IPS-20b (cell line): Measurements from ENCODE around the gene ZNF746.

Experiments
- H3K27ac ChIP-seq: one replicate; pipeline ENCODE4 v1.5.1; 2013; ENCODE audit warnings: low read length
- H3K27me3 ChIP-seq: 2 replicates; pipeline ENCODE4 v1.6.1; 2013; ENCODE audit warnings: mild to moderate bottlenecking, low read length, inconsistent platforms; ENCODE audit not compliant: insufficient read depth
- H3K36me3 ChIP-seq: 2 replicates; pipeline ENCODE4 v1.6.1; 2013; ENCODE audit warnings: low read depth, mild to moderate bottlenecking, inconsistent platforms, low read length, moderate library complexity; ENCODE audit not compliant: insufficient read depth
- H3K4me1 ChIP-seq: 2 replicates; pipeline ENCODE4 v1.6.1; 2013; ENCODE audit warnings: mild to moderate bottlenecking, control low read depth, inconsistent platforms, low read length, moderate library complexity; ENCODE audit not compliant: insufficient read depth
- H3K4me3 ChIP-seq: 2 replicates; pipeline ENCODE4 v1.5.1; 2013; ENCODE audit warnings: mild to moderate bottlenecking, low read length, inconsistent platforms
- H3K9ac ChIP-seq: 2 replicates; pipeline ENCODE4 v1.6.1; 2013; ENCODE audit warnings: low read depth, mild to moderate bottlenecking, inconsistent platforms, low read length, moderate library complexity
- H3K9me3 ChIP-seq: 2 replicates; pipeline ENCODE4 v1.6.1; 2013; ENCODE audit warnings: mild to moderate bottlenecking, low read depth, low read length, inconsistent platforms; ENCODE audit not compliant: insufficient read depth

Gene ZNF746

GRCh38 chr7:149467321-149467859 is 30.2 kb downstream of the ZNF746 start:
- peaks cover 9% of the 10 kb centered on the region for H3K27me3 ChIP-seq

GRCh38 chr7:149466364-149466763 is 31.2 kb downstream of the ZNF746 start:
- Histone ChIP-seq H3K9me3 (peaks cover 12% of the 10 kb centered on the region), H3K27me3 (peaks cover 19% of the 10 kb centered on the region), H3K4me3 (no peak overlapping the region), H3K27ac (no peak overlapping the region), H3K9ac (no peak overlapping the region), H3K36me3 (no peaks in the 10 kb centered on the region), H3K4me1 (no peaks in the 10 kb centered on the region)

More at GRCh38 chr7:149467321-149467859, 30.2 kb downstream of the ZNF746 start:
- H3K9me3 ChIP-seq: peaks cover 12% of the 10 kb centered on the region
- no peaks in the 10 kb centered on the region for H3K36me3 ChIP-seq
- H3K27ac ChIP-seq: no peak overlapping the region
- H3K9ac ChIP-seq: no peak overlapping the region
- no peaks in the 10 kb centered on the region for H3K4me1 ChIP-seq
- H3K4me3 ChIP-seq: no peak overlapping the region

- Histone ChIP-seq H3K9ac (no peak overlapping the region), H3K9me3 (peaks cover 12% of the 10 kb centered on the region), H3K36me3 (no peaks in the 10 kb centered on the region), H3K27me3 (peaks cover 39% of the 10 kb centered on the region), H3K4me1 (no peaks in the 10 kb centered on the region; the same call in 1 of the 2 replicates), H3K4me3 (no peak overlapping the region), H3K27ac (no peak overlapping the region)
Observed at GRCh38 chr7:149463500-149464161, 34.0 kb downstream of the ZNF746 start.

GRCh38 chr7:149462101-149462520 is 35.5 kb downstream of the ZNF746 start:
- Histone ChIP-seq H3K4me1 (no peaks in the 10 kb centered on the region; the same call in 1 of the 2 replicates), H3K4me3 (no peak overlapping the region), H3K27ac (no peak overlapping the region), H3K9me3 (peaks cover 10% of the 10 kb centered on the region), H3K27me3 (peaks cover 50% of the 10 kb centered on the region), H3K9ac (no peak overlapping the region), H3K36me3 (no peaks in the 10 kb centered on the region)

GRCh38 chr7:149460493-149461277 is 36.9 kb downstream of the ZNF746 start, which contains the start of gene ZNF777:
Gene ZNF777 (minus strand): TSS chr7:149461062. CDS start chr7:149456022, 5,040 bp downstream.
- Histone ChIP-seq H3K27ac (no peak within 1 kb of the TSS), H3K36me3 (no peaks in the 10 kb centered on the region), H3K4me1 (no peaks in the 10 kb centered on the region; the same call in 1 of the 2 replicates), H3K9ac (peak within 1 kb of the TSS; percentile 69; the same call in 1 of the 2 replicates), H3K4me3 (peak within 1 kb of the TSS; percentile 78), H3K27me3 (peaks cover 50% of the 10 kb centered on the region), H3K9me3 (no peaks in the 10 kb centered on the region)

- Histone ChIP-seq H3K9me3 (no peaks in the 10 kb centered on the region), H3K36me3 (peaks cover 8% of the 10 kb centered on the region; the same call in 1 of the 2 replicates), H3K9ac (no peak overlapping the region), H3K4me1 (no peaks in the 10 kb centered on the region; the same call in 1 of the 2 replicates), H3K27ac (no peak overlapping the region), H3K27me3 (peaks cover 50% of the 10 kb centered on the region), H3K4me3 (peak overlapping the region; percentile 78; the same call in 1 of the 2 replicates)
Observed at GRCh38 chr7:149459540-149460452, 37.8 kb downstream of the ZNF746 start.

- Histone ChIP-seq H3K4me1 (no peaks in the 10 kb centered on the region; the same call in 1 of the 2 replicates), H3K9ac (no peak overlapping the region), H3K27ac (no peak overlapping the region), H3K9me3 (no peaks in the 10 kb centered on the region), H3K36me3 (peaks cover 14% of the 10 kb centered on the region; the same call in 1 of the 2 replicates), H3K27me3 (peaks cover 45% of the 10 kb centered on the region), H3K4me3 (peak overlapping the region; percentile 53)
Observed at GRCh38 chr7:149459201-149459539, 38.4 kb downstream of the ZNF746 start.

- Histone ChIP-seq H3K4me3 (no peak overlapping the region), H3K36me3 (peaks cover 23% of the 10 kb centered on the region; the same call in 1 of the 2 replicates), H3K27me3 (peaks cover 43% of the 10 kb centered on the region), H3K9ac (no peak overlapping the region), H3K4me1 (no peaks in the 10 kb centered on the region; the same call in 1 of the 2 replicates), H3K27ac (no peak overlapping the region), H3K9me3 (no peaks in the 10 kb centered on the region)
Observed at GRCh38 chr7:149458235-149458634, 39.4 kb downstream of the ZNF746 start.

GRCh38 chr7:149457766-149458165 is 39.8 kb downstream of the ZNF746 start:
- Histone ChIP-seq H3K36me3 (peaks cover 27% of the 10 kb centered on the region), H3K4me3 (no peak overlapping the region), H3K27me3 (peaks cover 43% of the 10 kb centered on the region), H3K9me3 (no peaks in the 10 kb centered on the region), H3K27ac (no peak overlapping the region), H3K4me1 (no peaks in the 10 kb centered on the region; the same call in 1 of the 2 replicates), H3K9ac (no peak overlapping the region)

GRCh38 chr7:149456506-149457421 is 40.8 kb downstream of the ZNF746 start:
- H3K36me3 ChIP-seq: peaks cover 29% of the 10 kb centered on the region
- H3K27ac ChIP-seq: no peak overlapping the region
- no peak overlapping the region for H3K9ac ChIP-seq
- no peaks in the 10 kb centered on the region; the same call in 1 of the 2 replicates for H3K4me1 ChIP-seq
- no peak overlapping the region for H3K4me3 ChIP-seq
- H3K9me3 ChIP-seq: no peaks in the 10 kb centered on the region
- H3K27me3 ChIP-seq: peaks cover 35% of the 10 kb centered on the region
